HG03025 (cell line): ENCODE results near the gene TFRC.
"Not testable (repeated sequence)": the region's sequence is repeated elsewhere in the genome, so short reads cannot be mapped to it uniquely, and the experiment has no call there.

Experiments
- ATAC-seq: cut with Tn5 transposase; IDR thresholded peaks from one replicate; pipeline ENCODE4 v1.9.1; 2021; ENCODE audit warnings: mild to moderate bottlenecking, moderate library complexity; ENCODE audit not compliant: unreplicated experiment, low FRiP score

Gene TFRC

GRCh38 chr3:196087906-196088305 is 6.0 kb upstream of the TFRC start:
- ATAC-seq: no peak

DNA sequence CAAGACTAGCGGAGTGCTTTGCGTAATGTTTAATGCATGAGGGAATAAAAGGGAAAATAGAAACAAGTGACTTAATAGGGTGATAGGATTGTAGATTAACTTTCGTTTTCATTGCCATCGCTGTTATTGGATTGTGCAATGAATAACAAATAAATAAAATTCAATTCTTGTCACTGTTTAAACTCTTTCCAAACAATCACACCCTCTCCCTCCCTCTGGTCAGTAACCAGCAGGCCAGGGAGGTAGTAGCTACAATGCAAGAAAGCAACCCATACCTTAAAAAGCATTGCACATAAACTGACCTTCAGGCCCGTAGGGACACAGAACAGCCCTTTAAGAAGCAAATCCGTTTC is 705 bp upstream of the TFRC start:
- no peak for ATAC-seq

GRCh38 chr3:196081002-196081833 is 672 bp downstream of the TFRC start:
- peak; percentile 37 for ATAC-seq

DNA sequence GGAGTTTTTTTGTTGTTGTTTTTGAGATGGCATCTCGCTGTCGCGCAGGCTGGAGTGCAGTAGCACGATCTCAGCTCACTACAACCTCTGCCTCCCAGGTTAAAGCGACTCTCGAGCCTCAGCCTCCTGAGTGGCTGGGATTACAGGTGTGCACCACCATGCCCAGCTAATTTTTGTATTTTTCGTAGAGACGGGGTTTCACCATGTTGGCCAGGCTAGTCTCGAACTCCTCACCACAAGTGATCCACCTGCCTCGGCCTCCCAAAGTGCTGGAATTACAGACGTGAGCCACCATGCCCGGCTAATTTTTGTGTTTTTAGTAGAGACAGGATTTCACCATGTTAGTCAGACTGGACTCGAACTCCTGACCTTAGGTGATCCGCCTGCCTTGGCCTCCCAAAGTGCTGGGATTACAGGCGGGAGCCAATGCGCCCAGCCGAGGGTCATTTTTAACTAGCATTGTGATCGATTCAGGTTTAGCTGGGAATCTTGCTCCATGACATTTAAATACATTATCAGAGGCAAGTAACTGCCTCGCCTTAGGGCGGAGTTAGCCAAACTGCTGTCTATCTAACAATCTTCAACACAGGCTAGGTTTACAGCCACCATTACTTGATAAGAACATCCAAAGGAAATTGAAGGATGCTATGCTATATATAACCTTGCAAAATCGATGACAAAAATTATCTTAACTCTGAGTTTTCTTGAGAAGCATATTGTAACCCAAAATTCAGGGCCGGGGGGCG is 1.6 kb downstream of the TFRC start:
- ATAC-seq: not testable (repeated sequence)

DNA sequence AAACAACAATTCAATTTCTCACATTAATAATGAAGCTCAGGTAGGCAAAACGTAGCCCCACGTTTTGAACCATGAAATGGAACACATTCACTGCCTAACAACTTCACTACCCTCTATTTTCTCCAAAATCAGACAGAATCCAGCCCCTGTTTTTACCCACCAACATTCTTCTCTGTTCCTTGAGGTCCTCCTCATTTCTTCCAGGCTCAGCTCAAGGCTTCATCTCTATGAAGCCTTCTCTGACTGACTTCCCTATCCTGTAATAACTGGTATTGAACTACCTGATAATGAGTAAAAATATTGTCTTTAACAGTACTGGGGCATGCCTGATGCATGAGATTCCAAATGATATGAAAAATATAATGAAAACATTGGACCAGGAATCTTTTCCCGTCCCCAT is 2.2 kb downstream of the TFRC start:
- no peak for ATAC-seq

GRCh38 chr3:196075013-196075412 is 6.9 kb downstream of the TFRC start:
- ATAC-seq: no peak

DNA sequence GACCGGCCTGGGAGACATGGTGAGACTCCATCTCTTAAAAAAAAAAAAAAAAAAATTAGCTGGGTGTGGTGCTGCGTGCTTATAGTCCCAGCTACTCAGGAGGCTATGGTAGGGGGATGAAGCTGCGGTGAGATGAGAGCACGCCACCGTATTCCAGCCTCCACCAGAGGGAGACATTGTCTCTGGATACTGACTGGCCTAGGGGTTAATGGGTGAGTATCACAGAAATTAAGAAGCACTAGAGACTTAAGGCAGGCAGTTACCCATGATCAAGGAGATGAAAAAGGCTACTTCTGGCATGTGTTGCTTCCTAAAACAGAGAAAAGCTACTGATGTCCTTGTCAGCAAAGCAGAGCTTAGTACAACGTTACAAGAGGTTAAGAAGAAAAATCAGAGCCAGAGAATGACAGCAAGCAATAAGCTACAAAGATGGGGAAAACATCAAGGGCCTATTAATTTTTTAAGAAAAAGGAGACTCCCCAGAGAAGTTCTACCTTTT is 8.6 kb downstream of the TFRC start:
- no peak for ATAC-seq

DNA sequence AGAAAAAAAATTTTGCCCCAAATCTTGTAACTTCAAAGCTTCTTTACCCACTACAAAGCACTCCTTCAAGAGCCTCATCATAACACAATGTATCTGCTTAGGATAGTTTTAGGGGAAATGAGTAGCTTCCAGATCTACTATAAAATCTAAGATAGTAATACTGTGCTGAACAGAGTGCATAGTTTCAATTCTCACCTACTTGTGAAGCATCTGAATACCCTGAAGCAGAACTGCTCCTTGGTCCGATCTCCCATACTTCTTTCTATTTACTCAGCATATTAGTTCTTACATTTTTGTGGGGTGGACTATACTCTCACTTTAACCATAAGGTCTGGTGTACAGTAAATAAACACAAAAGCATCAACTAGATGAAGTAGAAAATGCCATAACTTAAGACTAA is 9.6 kb downstream of the TFRC start:
- ATAC-seq: no peak

GRCh38 chr3:196068812-196069211 is 13.1 kb downstream of the TFRC start:
- ATAC-seq: not testable (repeated sequence)

DNA sequence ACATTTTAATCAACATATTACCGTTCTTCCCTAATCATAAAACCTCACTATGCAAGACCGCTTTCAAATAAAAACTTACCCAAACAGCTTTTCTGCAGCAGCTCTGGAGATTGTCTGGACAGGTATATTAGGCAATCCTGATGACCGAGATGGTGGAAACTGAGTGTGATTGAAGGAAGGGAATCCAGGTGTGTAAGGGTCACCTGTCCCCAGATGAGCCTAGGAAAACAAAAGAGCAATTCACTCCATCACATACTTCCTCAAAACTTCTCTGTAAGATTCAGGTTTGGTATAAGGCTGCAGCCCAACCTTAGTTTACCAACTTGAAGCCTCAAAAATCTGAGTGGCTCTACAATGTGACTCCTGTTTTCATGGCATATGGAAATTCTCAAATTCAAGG is 14.5 kb downstream of the TFRC start:
- no peak for ATAC-seq

GRCh38 chr3:196063971-196064370 is 17.9 kb downstream of the TFRC start:
- ATAC-seq: no peak

- no peak for ATAC-seq
Observed at GRCh38 chr3:196063456-196063855, 18.4 kb downstream of the TFRC start.

DNA sequence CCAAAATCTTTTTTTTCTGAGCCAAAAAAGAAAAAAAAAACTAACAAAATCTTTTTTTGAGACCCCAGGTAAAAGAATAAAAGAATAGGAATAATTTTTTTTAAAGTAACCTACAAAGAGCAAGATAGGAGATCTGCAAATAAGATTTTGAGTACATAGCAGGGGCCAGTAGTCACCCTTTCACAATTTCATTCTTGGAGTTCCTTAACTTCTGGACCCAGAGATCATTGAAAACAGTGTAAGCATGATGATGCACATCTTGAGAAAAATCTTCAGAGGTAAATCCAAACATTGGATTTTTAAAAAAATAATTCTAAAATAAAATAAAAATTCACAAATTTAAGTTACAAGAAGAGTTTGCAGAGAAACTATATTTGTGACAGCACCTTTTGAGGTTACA is 18.8 kb downstream of the TFRC start:
- no peak for ATAC-seq

DNA sequence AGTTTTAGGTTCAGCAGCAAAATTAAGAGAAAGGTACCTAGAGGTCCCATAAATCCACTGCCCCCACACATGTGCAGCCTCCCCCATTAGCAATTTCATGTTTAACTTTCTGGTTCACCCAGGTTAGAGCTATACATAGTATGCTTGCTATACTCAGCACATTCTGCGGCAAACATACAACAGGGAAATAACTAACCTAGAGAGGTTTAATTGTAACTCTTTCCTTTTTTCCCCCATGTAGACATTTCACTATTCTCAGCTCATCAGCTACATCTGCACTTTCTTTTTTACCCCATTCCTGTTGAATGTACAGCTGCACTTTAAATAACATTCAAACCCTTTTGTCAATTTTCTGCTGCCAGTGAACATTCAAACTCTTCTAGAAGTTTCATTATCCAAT is 21.1 kb downstream of the TFRC start:
- ATAC-seq: no peak

DNA sequence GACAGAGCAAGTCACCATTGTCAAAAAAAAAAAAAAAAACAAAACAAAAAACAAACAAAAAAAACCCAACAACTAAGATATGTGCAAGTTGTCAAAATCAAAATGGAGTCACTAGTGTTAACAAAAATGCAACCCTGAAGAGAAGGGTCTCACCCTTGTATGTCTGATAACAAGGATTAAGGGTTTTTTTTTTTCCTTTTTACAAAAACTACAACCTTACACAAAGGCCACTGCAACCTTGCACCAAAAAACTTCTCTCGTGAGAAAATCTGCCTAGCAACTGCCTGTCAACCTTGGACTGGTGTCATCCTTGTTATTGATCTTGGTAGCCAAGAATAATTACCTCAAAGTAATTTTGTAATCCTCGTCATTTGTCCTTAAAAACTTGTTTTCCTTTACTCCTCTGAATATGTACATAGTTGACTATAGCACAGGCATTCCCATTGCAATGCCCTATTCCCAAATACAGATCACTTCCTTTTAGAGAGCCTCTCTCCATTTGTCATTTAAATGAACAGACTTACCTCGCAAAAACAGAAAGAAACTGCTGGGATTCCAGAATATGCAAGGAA is 24.0 kb downstream of the TFRC start:
- ATAC-seq: no peak

DNA sequence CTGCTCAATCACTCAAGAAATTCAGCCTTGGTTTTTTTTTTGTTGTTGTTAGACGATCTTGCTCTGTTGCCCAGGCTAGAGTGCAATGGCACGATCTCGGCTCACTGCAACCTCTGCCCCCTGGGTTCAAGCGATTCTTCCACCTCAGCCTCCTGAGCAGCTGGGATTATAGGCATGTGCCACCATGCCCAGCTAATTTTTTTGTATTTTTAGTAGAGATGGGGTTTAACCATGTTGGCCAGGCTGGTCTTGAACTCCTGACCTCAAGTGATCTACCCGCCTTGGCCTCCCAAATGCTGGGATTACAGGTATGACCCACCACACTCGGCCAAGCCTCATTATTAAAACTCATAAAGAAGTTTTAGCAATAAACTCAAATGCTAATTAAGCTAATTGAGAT is 25.5 kb downstream of the TFRC start:
- ATAC-seq: not testable (repeated sequence)

- ATAC-seq: no peak
Observed at GRCh38 chr3:196055683-196056270, 26.1 kb downstream of the TFRC start.

DNA sequence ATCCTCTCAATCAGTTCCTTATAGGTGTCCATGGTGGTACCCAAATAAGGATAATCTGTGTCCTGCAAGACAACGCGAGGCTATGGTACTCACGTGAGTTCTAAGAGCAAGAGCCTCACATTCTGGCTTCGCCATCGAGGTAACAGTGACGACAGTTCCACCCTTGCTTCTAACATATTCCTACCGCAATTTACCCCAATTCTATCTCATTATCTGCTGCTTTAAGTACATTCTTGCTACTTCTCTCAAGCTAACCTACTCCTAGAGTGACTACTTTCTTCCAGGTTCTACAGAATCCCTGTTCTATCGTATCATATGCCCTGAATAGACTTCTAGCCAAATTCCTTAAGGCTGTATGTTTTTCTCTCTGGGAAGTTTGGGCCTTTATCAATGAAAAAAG is 26.6 kb downstream of the TFRC start:
- no peak for ATAC-seq

- no peak for ATAC-seq
Observed at GRCh38 chr3:196054661-196055060, 27.2 kb downstream of the TFRC start.

GRCh38 chr3:196053487-196053886 is 28.4 kb downstream of the TFRC start:
- no peak for ATAC-seq
